ENCODE data around the gene PFKM.

Gene PFKM

GRCh38 chr12:48194799-48195201 is 75.6 kb downstream of the PFKM start:
- Histone ChIP-seq H3K9ac (ENCODE audit: low read length) (no peak overlapping the region), H3K36me3 (ENCODE audit: insufficient read depth, low read length) (no peaks in the 10 kb centered on the region; the same call in 1 of the 2 replicates), H3K9me2 (ENCODE audit: low read depth, low read length) (no peaks in the 10 kb centered on the region), H3F3A (ENCODE audit: insufficient read depth, low read length) (no peaks in the 10 kb centered on the region), H2AFZ (ENCODE audit: low read length) (no peak overlapping the region), H3K4me3 (ENCODE audit: low read depth, low read length, poor library complexity, severe bottlenecking) (no peak overlapping the region), H3K4me1 (ENCODE audit: insufficient read depth, low read length, severe bottlenecking) (peaks cover 21% of the 10 kb centered on the region), H4K20me1 (ENCODE audit: insufficient read depth, low read length) (no peaks in the 10 kb centered on the region), H3K9me3 (ENCODE audit: low read length) (no peaks in the 10 kb centered on the region), H3K27me3 (ENCODE audit: insufficient read depth, low read length) (no peaks in the 10 kb centered on the region), H3K79me2 (ENCODE audit: insufficient read depth, low read length) (no peaks in the 10 kb centered on the region), H3K27ac (ENCODE audit: low read depth, low read length, poor library complexity, severe bottlenecking) (no peak overlapping the region), H3K4me2 (ENCODE audit: low read length) (no peak overlapping the region)
- no peak for TF ChIP-seq CTCF (IDR thresholded peaks at IDR 0.05; ENCODE audit: low read length)
- no peak for TF ChIP-seq EZH2 (IDR thresholded peaks at IDR 0.05; ENCODE audit: borderline replicate concordance, low read length)
